Chondrocyte (in vitro differentiated cells): ENCODE data around the gene NISCH. TPM values are rescaled to one million over a fixed set of nuclear protein-coding genes. Genes with fewer than 3 reads are reported as not detected.

ENCODE experiments used
- DNase-seq: peaks from one replicate; pipeline ENCODE4 v3.0.0; 2021; ENCODE audit warnings: mixed read lengths, low spot score
- H3K27ac Mint-ChIP-seq: one replicate; pipeline ENCODE4 v1.8.0; 2021; ENCODE audit warnings: mild to moderate bottlenecking, moderate library complexity, mixed read lengths; ENCODE audit not compliant: unreplicated experiment
- H3K27me3 Mint-ChIP-seq: 2 replicates; pipeline ENCODE4 v1.8.0; 2021; ENCODE audit warnings: low read depth, mixed read lengths
- H3K36me3 Mint-ChIP-seq: 2 replicates; pipeline ENCODE4 v1.8.0; 2021; ENCODE audit warnings: low read depth, mixed read lengths
- H3K4me1 Mint-ChIP-seq: 2 replicates; pipeline ENCODE4 v1.8.0; 2021; ENCODE audit warnings: low read depth, mild to moderate bottlenecking, mixed read lengths
- H3K4me3 Mint-ChIP-seq: one replicate; pipeline ENCODE4 v1.8.0; 2021; ENCODE audit warnings: mild to moderate bottlenecking, moderate library complexity, mixed read lengths; ENCODE audit not compliant: unreplicated experiment
- H3K9me3 Mint-ChIP-seq: 2 replicates; pipeline ENCODE4 v1.8.0; 2021; ENCODE audit warnings: low read depth, mixed read lengths
- total RNA-seq: library from RNA; stranded (reverse); gene quantifications from 3 replicates; pipeline ENCODE4 v1.2.1, GENCODE V29; 2021
- TF ChIP-seq, protein P1 (sequence below): fragments of 200-600 bp; sonication (generic); IDR thresholded peaks from 2 replicates; pipeline ENCODE4 v1.5.0; 2021; ENCODE audit warnings: antibody characterized with exemption, mild to moderate bottlenecking, moderate library complexity

Gene NISCH
- total RNA-seq, 1 donor from 2014 or later = 101 TPM

DNA sequence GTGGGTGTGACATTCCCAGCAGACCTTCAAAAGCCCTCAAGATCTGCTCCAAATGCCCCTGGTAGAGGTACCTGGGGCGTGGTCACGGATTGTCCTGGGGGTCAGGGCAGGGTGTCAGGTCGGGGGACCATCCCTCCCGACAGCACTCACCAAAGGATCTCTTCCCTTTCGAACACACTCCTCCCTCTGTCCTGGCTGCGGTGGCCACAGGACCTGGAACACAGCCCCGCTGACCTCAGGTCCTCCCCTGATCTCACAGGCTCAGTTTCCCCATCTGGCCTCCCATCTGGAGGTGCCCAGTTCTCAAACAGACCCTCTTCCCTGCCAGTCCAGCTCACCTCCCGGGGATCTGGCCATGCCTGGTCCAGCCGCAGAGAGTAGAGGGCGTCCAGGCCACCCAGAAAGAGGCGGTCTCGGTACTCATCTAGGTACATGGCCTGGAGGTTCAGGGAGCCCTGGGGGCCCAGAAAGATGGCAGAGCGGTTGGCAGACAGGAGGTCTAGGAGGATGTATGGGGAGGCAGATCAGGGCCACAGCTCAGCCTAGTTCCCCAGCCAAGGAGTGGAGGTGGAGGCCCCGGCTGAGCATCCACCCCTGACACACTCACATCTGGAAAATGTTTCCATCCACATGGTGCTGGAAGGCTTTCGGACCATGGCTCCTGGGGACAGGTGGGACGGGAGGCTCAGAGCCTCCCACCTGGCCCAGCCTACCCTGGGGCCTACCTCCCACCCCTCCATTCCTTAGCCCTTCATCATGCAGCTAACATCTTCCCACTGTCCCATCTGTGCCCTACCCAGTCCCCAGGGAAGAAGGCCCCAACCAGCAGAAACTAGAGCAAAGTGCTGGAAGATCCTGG is 12.8 kb upstream of the NISCH start:
- TF ChIP-seq, protein P1, sequence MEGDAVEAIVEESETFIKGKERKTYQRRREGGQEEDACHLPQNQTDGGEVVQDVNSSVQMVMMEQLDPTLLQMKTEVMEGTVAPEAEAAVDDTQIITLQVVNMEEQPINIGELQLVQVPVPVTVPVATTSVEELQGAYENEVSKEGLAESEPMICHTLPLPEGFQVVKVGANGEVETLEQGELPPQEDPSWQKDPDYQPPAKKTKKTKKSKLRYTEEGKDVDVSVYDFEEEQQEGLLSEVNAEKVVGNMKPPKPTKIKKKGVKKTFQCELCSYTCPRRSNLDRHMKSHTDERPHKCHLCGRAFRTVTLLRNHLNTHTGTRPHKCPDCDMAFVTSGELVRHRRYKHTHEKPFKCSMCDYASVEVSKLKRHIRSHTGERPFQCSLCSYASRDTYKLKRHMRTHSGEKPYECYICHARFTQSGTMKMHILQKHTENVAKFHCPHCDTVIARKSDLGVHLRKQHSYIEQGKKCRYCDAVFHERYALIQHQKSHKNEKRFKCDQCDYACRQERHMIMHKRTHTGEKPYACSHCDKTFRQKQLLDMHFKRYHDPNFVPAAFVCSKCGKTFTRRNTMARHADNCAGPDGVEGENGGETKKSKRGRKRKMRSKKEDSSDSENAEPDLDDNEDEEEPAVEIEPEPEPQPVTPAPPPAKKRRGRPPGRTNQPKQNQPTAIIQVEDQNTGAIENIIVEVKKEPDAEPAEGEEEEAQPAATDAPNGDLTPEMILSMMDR = no peak
- DNase-seq = no peak
- H3K36me3 Mint-ChIP-seq = no peaks in the 10 kb centered on the region
- H3K9me3 Mint-ChIP-seq = no peaks in the 10 kb centered on the region
- H3K4me1 Mint-ChIP-seq = peaks cover 6% of the 10 kb centered on the region
- H3K27ac Mint-ChIP-seq = no peak overlapping the region
- no peaks in the 10 kb centered on the region for H3K27me3 Mint-ChIP-seq
- no peak overlapping the region for H3K4me3 Mint-ChIP-seq

DNA sequence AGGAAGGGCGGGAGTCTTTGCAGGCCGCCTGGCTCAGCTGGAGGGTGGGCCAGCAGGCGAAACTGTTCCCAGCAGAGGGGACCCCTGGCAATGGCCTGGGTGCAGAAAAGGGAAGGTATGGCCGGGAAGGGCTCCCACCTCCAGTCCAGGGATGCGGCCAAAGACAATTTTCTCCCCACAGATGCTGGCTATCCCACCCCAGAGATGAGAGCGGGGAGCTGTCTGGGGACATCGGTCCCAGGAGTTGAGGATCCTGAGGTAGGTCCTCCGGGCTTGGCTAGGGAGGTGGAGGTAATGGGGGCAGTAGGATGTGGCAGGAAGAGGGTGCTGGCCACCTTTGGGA is 12.2 kb upstream of the NISCH start:
- no peak overlapping the region for H3K4me3 Mint-ChIP-seq
- TF ChIP-seq, protein P1 = no peak
- no peaks in the 10 kb centered on the region for H3K36me3 Mint-ChIP-seq
- H3K4me1 Mint-ChIP-seq = peaks cover 6% of the 10 kb centered on the region
- H3K27me3 Mint-ChIP-seq = no peaks in the 10 kb centered on the region
- no peak for DNase-seq
- no peak overlapping the region for H3K27ac Mint-ChIP-seq
- H3K9me3 Mint-ChIP-seq = no peaks in the 10 kb centered on the region

DNA sequence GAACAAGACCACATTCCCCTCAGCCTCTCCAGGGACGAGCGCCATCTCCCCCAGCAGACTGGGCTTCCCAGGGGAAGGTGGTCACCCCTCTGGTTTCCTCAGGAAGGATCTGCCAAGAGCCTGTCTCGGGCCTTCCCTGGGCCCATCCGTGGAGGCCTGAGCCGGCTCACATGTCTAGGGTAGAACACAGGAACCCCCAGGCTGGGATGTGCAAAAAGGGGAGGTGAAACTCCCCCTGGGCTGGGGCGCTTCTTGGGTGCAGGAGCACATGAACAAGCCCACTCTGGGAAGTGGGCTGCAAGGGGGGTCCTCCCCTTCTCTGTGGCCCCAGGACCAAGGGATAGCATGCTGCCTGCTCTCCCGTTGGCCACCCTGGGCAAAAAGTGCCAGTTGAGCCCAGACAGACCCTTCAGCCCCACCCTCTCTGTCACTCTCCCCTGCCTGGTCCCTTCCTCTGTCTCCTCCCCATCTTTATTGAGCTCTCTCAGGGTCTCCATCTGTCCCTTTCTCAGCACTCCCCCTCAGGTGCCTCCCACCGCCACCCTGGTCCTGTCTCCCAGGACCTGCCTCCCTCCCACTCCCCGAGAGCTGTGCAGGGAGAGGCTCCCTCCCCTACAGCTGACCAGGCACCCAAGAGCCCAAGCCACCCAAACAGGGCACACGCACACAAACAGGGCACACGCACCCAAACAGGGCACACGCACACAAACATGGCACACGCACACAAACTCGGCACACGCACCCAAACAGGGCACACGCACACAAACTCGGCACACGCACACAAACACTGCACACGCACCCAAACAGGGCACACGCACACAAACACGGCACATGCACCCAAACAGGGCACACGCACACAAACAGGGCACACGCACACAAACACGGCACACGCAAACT is 11.4 kb upstream of the NISCH start:
- TF ChIP-seq, protein P1 = no peak
- no peak overlapping the region for H3K4me3 Mint-ChIP-seq
- H3K4me1 Mint-ChIP-seq = peaks cover 6% of the 10 kb centered on the region
- H3K27ac Mint-ChIP-seq = no peak overlapping the region
- no peak for DNase-seq
- no peaks in the 10 kb centered on the region for H3K9me3 Mint-ChIP-seq
- no peaks in the 10 kb centered on the region for H3K27me3 Mint-ChIP-seq
- no peaks in the 10 kb centered on the region for H3K36me3 Mint-ChIP-seq

DNA sequence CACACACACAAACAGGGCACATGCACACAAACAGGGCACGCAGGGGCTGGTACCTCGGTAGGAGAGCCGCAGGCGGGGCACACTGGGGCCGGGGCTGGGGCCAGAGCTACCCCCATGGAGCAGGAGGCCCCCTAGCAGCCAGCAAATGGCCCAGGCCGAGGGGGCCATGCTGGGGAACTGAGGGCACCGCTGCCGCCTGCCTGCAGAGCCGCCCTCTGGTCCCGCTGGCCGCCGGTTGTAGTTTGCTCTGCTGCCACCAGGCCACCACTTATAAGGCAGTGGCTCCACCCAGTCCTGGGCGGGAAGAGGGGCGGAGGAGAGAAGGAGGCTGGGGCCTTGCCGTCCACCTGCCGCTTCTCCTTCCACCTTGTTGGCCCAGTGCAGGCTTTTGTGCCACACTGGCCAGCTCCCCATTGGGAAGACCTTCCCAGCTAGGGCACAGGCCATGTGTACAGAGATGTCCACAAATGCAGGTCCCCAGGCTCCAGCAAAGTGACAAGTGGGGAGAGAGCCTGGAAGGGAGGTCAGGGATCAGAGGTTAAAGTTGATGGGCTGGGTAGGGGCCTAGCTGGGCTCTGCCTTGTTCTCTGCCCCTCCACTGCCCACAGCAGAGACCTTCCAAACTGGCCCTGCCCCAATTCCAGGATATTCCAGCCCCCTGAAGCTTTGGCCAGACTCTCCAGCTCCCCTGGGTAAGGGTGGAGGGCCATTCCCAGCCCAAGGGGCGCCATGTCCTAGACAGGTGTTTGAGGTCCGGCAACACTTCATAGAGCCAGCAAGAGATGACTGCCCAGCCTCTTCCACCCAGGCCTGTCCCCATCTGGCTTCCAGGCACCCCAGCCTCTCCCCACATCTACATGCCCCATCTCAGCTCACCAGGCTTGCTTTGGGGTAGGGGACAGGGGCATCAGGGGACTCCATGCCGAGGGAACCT is 10.3 kb upstream of the NISCH start, which contains the start of gene SEMA3G:
Gene SEMA3G (minus strand): TSS at position 244 of the 934 bp plus-strand sequence. CDS start 76 bp downstream, at position 168.
- no peaks in the 10 kb centered on the region for H3K36me3 Mint-ChIP-seq
- no peaks in the 10 kb centered on the region for H3K27me3 Mint-ChIP-seq
- TF ChIP-seq, protein P1 = peak; percentile 70
- H3K9me3 Mint-ChIP-seq = no peaks in the 10 kb centered on the region
- no peak within 1 kb of the TSS for H3K27ac Mint-ChIP-seq
- no peak within 1 kb of the TSS for H3K4me3 Mint-ChIP-seq
- peaks cover 11% of the 10 kb centered on the region for H3K4me1 Mint-ChIP-seq
- peak; percentile 94 for DNase-seq
